T-helper 1 cell treated with Interleukin-12 subunit alpha and Interleukin-12 subunit beta and Interleukin-4 antibody, amounts not matched to agents 30 ng/mL and 1 ng/mL, for 36 hours (primary cell): ENCODE data around the gene ESR1. TPM values are rescaled to one million over a fixed set of nuclear protein-coding genes. Genes with fewer than 3 reads are reported as not detected.
"Not testable (repeated sequence)": the region's sequence is repeated elsewhere in the genome, so short reads cannot be mapped to it uniquely, and the experiment has no call there.

Experiments used
- intact Hi-C: fragments of 100-400 bp; cut with micrococcal nuclease; formaldehyde crosslinking; loops from one replicate; pipeline ENCODE4 v1.15.1; 2024
- total RNA-seq: library from RNA; stranded (reverse); gene quantifications from 2 replicates; pipeline ENCODE4 v1.2.3, GENCODE V29; 2022

Gene ESR1
- total RNA-seq, 1 donor from 2014 or later: 3.6 TPM

GRCh38 chr6:152124429-152125074, 317.1 kb downstream of the ESR1 start:
- intact Hi-C loops: loop anchor here (1.0 to 5.0 kb wide), 5 partner anchors 143 to 682 kb away; no protein-coding TSS in a partner anchor

- intact Hi-C loops: loop anchor here (5.0 kb wide), 1 partner anchor 685 kb away; no protein-coding TSS in a partner anchor
These were observed 320.1 kb downstream of the ESR1 start for GRCh38 chr6:152127432-152128165.

- intact Hi-C loops: loop anchor here (5.0 kb wide), 1 partner anchor 687 kb away; no protein-coding TSS in a partner anchor
These were observed 322.2 kb downstream of the ESR1 start for GRCh38 chr6:152129691-152130151.

- intact Hi-C loops: no loop called here
These were observed 323.0 kb downstream of the ESR1 start for GRCh38 chr6:152130441-152130840.

- intact Hi-C loops: no loop called here
These were observed 328.4 kb downstream of the ESR1 start for GRCh38 chr6:152135755-152136448.

GRCh38 chr6:152136449-152136825, 329.0 kb downstream of the ESR1 start:
- intact Hi-C loops: no loop called here

GRCh38 chr6:152138344-152138743, 330.9 kb downstream of the ESR1 start:
- intact Hi-C loops: not testable (repeated sequence)

GRCh38 chr6:152142105-152142504, 334.6 kb downstream of the ESR1 start:
- intact Hi-C loops: no loop called here

GRCh38 chr6:152143359-152143758, 335.9 kb downstream of the ESR1 start:
- intact Hi-C loops: no loop called here

GRCh38 chr6:152146385-152146784, 338.9 kb downstream of the ESR1 start:
- intact Hi-C loops: no loop called here

GRCh38 chr6:152147269-152147668, 339.8 kb downstream of the ESR1 start:
- intact Hi-C loops: no loop called here

- intact Hi-C loops: no loop called here
These were observed 340.9 kb downstream of the ESR1 start for GRCh38 chr6:152148412-152148811.

- intact Hi-C loops: no loop called here
These were observed 342.7 kb downstream of the ESR1 start for GRCh38 chr6:152150196-152150595.

- intact Hi-C loops: no loop called here
These were observed 344.4 kb downstream of the ESR1 start for GRCh38 chr6:152151920-152152319.

- intact Hi-C loops: no loop called here
These were observed 347.3 kb downstream of the ESR1 start for GRCh38 chr6:152154559-152155356.

GRCh38 chr6:152155792-152156191, 348.3 kb downstream of the ESR1 start:
- intact Hi-C loops: no loop called here

GRCh38 chr6:152160346-152160745, 352.9 kb downstream of the ESR1 start:
- intact Hi-C loops: loop anchor here (1.0 kb wide), 2 partner anchors 11 to 25 kb away; no protein-coding TSS in a partner anchor

- intact Hi-C loops: no loop called here
These were observed 354.0 kb downstream of the ESR1 start for GRCh38 chr6:152161501-152161900.

GRCh38 chr6:152164957-152165356, 357.5 kb downstream of the ESR1 start:
- intact Hi-C loops: no loop called here

- intact Hi-C loops: no loop called here
These were observed 359.0 kb downstream of the ESR1 start for GRCh38 chr6:152166497-152166896.

- intact Hi-C loops: no loop called here
These were observed 359.4 kb downstream of the ESR1 start for GRCh38 chr6:152166897-152167296.
